T follicular helper cell (primary cell): ENCODE data around the gene RAB11B.
"Not testable (repeated sequence)": the region's sequence is repeated elsewhere in the genome, so short reads cannot be mapped to it uniquely, and the experiment has no call there.

Experiments used
- DNase-seq: peaks from one replicate; pipeline ENCODE4 v3.0.0-alpha.2; 2020; ENCODE audit warnings: low read depth
- total RNA-seq, 2 experiments: gene quantifications; one replicate each; lab custom pipeline; 2026; lab: John Stamatoyannopoulos, UW

The RAB11B gene
- 11.1 to 28.9 reads per million in 2 experiments for total RNA-seq

GRCh38 chr19:8389891-8390616 is at the start of gene RAB11B:
Gene RAB11B, plus strand, starts transcription at chr19:8390360. Its CDS starts 57 bp downstream, at chr19:8390417.
- DNase-seq: peak; percentile 97

- DNase-seq: not testable (repeated sequence)
Measured at GRCh38 chr19:8341504-8341903, 48.7 kb upstream of the RAB11B start.

GRCh38 chr19:8342316-8342683 is 47.9 kb upstream of the RAB11B start:
- no peak for DNase-seq

GRCh38 chr19:8342684-8343482 is 47.3 kb upstream of the RAB11B start, which contains the start of gene KANK3:
Gene KANK3, minus strand, starts transcription at chr19:8343262. Its CDS starts 5,434 bp downstream, at chr19:8337828.
- DNase-seq: peak; percentile 85

GRCh38 chr19:8343483-8343844 is 46.7 kb upstream of the RAB11B start:
- DNase-seq: no peak

GRCh38 chr19:8349629-8350372 is 40.4 kb upstream of the RAB11B start:
- not testable (repeated sequence) for DNase-seq

- DNase-seq: no peak
Measured at GRCh38 chr19:8352134-8352827, 37.9 kb upstream of the RAB11B start.

- not testable (repeated sequence) for DNase-seq
Measured at GRCh38 chr19:8352845-8353244, 37.3 kb upstream of the RAB11B start.

- no peak for DNase-seq
Measured at GRCh38 chr19:8355631-8356402, 34.3 kb upstream of the RAB11B start.

GRCh38 chr19:8357007-8357521 is 33.1 kb upstream of the RAB11B start:
- DNase-seq: no peak

- DNase-seq: no peak
Measured at GRCh38 chr19:8358948-8359347, 31.2 kb upstream of the RAB11B start.

GRCh38 chr19:8360196-8360595 is 30.0 kb upstream of the RAB11B start:
- no peak for DNase-seq

- DNase-seq: no peak
Measured at GRCh38 chr19:8361921-8362793, 28.0 kb upstream of the RAB11B start.

- no peak for DNase-seq
Measured at GRCh38 chr19:8363803-8364771, 26.1 kb upstream of the RAB11B start, which contains the start of gene ANGPTL4. Gene ANGPTL4, plus strand, starts transcription at chr19:8364155. Its CDS starts 167 bp downstream, at chr19:8364322.

- DNase-seq: no peak
Measured at GRCh38 chr19:8366121-8366581, 24.0 kb upstream of the RAB11B start.

- no peak for DNase-seq
Measured at GRCh38 chr19:8366961-8367326, 23.2 kb upstream of the RAB11B start.

GRCh38 chr19:8367327-8368001 is 22.7 kb upstream of the RAB11B start:
- DNase-seq: no peak
